HUES6 (cell line): ENCODE data around the gene ZBTB20.

Experiments used
- H3K27ac ChIP-seq: 2 replicates; pipeline ENCODE4 v1.7.0; 2013; ENCODE audit warnings: low read depth, mild to moderate bottlenecking, low read length, inconsistent platforms
- H3K27me3 ChIP-seq: 2 replicates; pipeline ENCODE4 v1.6.1; 2013; ENCODE audit warnings: low read length; ENCODE audit not compliant: control insufficient read depth, insufficient read depth
- H3K36me3 ChIP-seq: 2 replicates; pipeline ENCODE4 v1.6.1; 2013; ENCODE audit warnings: low read length; ENCODE audit not compliant: control insufficient read depth, insufficient read depth
- H3K4me1 ChIP-seq: 2 replicates; pipeline ENCODE4 v1.6.1; 2013; ENCODE audit warnings: low read length; ENCODE audit not compliant: control insufficient read depth, insufficient read depth
- H3K4me3 ChIP-seq: 2 replicates; pipeline ENCODE4 v1.5.1; 2013; ENCODE audit warnings: low read depth, low read length
- H3K9ac ChIP-seq: one replicate; pipeline ENCODE4 v1.6.1; 2013; ENCODE audit warnings: mild to moderate bottlenecking, low read length
- H3K9me3 ChIP-seq: 2 replicates; pipeline ENCODE4 v1.6.1; 2013; ENCODE audit warnings: low read depth, low read length; ENCODE audit not compliant: control insufficient read depth, insufficient read depth

Gene ZBTB20

DNA sequence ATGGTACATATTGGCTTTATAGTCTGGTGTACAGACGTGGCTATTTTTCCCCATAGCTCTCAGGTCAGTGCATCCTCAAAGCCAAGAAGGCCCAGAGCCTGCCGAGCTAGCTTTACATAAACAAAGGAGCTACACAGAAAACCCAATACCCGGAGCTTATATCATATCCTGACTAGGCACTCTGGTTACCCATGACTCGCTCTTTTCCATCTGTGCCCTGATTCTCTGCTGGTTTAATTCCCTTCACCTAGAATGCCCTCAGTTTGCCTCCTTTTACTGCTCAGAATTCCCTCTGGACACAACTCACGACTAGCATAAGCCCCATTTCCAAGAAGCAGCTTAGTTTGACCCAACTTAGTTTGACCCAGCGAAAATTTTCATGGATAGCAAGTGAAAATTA lies 742.5 kb downstream of the ZBTB20 start:
- H3K9ac ChIP-seq: no peak overlapping the region
- peaks cover 10% of the 10 kb centered on the region for H3K4me1 ChIP-seq

DNA sequence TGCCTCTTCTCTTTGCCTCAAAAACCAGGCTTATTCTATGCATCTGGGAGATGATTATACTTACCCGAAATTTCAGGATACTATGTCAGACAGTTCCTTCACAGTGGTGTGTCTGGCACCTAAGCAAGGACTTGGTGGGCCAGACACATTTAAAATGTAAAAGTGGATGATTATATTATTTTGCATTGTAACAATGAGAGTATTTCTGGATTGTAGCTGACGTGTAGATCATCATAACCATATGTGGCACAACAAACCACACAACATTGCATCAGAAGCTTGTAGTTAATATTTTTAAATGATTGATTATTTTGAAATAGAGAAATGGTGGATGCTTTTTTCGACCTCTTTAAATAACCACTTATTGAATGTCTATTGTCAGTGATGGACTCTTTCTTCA lies 744.2 kb downstream of the ZBTB20 start:
- Histone ChIP-seq H3K4me1 (no peaks in the 10 kb centered on the region), H3K36me3 (no peaks in the 10 kb centered on the region), H3K4me3 (no peak overlapping the region), H3K9me3 (no peaks in the 10 kb centered on the region), H3K9ac (no peak overlapping the region), H3K27ac (no peak overlapping the region), H3K27me3 (no peaks in the 10 kb centered on the region)

More for the DNA sequence above, 742.5 kb downstream of the ZBTB20 start:
- Histone ChIP-seq H3K27ac (no peak overlapping the region), H3K36me3 (no peaks in the 10 kb centered on the region), H3K27me3 (no peaks in the 10 kb centered on the region), H3K4me3 (no peak overlapping the region), H3K9me3 (no peaks in the 10 kb centered on the region)

GRCh38 chr3:114401346-114401745 lies 745.7 kb downstream of the ZBTB20 start:
- H3K27me3 ChIP-seq: no peaks in the 10 kb centered on the region
- H3K9me3 ChIP-seq: no peaks in the 10 kb centered on the region
- no peaks in the 10 kb centered on the region for H3K4me1 ChIP-seq
- H3K27ac ChIP-seq: no peak overlapping the region
- H3K4me3 ChIP-seq: no peak overlapping the region
- H3K36me3 ChIP-seq: no peaks in the 10 kb centered on the region
- H3K9ac ChIP-seq: no peak overlapping the region

DNA sequence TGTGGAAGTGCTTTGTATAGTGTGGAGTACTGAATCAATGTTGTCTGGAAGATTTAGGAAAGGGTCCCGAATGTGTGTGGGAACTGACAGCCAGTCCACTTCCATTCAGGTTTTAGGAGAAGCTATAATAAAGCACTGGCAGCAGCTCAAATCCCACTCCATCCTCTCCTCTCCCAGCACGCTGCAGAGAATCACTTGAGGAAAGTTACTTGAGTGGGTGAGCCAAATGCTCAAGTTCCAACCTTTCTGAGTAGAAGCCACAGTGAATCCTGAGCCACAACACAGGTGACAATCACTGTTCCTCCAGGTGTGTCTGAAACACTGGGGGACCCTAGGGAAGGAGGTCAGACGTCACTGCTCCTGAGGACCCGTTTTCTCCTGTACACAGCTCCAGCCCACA lies 746.7 kb downstream of the ZBTB20 start:
- no peaks in the 10 kb centered on the region for H3K9me3 ChIP-seq
- no peak overlapping the region for H3K27ac ChIP-seq
- H3K27me3 ChIP-seq: no peaks in the 10 kb centered on the region
- no peak overlapping the region for H3K9ac ChIP-seq
- no peak overlapping the region for H3K4me3 ChIP-seq
- H3K36me3 ChIP-seq: no peaks in the 10 kb centered on the region
- H3K4me1 ChIP-seq: no peaks in the 10 kb centered on the region

- Histone ChIP-seq H3K4me1 (no peaks in the 10 kb centered on the region), H3K27me3 (no peaks in the 10 kb centered on the region), H3K9me3 (no peaks in the 10 kb centered on the region), H3K36me3 (no peaks in the 10 kb centered on the region), H3K4me3 (no peak overlapping the region), H3K27ac (no peak overlapping the region), H3K9ac (no peak overlapping the region)
Measured at GRCh38 chr3:114394551-114394950, 752.5 kb downstream of the ZBTB20 start.

DNA sequence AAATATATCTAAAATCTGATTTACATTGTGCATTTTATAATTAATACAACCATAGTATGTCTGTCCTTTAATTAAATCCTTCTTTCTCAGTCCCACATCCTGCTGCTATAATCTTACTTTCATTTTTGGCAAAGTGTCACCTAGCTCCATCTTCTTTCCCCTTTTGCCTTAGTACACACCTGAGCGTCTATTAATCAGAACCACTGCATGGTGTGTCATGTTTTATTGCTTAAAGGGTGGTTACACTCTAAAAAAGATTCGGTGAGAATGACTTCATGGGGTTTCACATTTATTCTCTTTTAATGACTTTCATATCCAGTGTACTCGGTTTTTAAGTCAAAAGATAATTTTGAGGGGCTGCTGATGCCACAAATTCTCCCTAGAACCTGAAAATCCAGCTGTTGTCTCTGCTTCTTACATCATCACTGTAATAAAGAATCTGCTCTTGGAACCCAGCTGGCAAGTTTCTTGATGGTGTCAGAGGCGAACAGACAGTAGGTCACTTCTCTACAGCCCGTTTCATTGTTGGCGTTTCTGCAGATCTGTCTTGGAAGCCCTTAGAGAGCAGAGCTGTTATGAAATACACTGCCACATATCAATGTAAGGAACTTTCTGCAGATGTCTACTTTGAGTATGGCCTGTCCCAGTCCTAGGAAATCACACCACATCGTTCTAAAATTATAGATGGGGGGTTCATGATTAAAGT lies 753.6 kb downstream of the ZBTB20 start:
- Histone ChIP-seq H3K9me3 (no peaks in the 10 kb centered on the region), H3K36me3 (no peaks in the 10 kb centered on the region), H3K4me1 (no peaks in the 10 kb centered on the region), H3K4me3 (no peak overlapping the region), H3K9ac (no peak overlapping the region), H3K27me3 (no peaks in the 10 kb centered on the region), H3K27ac (no peak overlapping the region)

- Histone ChIP-seq H3K9ac (no peak overlapping the region), H3K9me3 (no peaks in the 10 kb centered on the region), H3K4me3 (no peak overlapping the region), H3K36me3 (no peaks in the 10 kb centered on the region), H3K4me1 (no peaks in the 10 kb centered on the region), H3K27ac (no peak overlapping the region), H3K27me3 (no peaks in the 10 kb centered on the region)
Measured at GRCh38 chr3:114392831-114393230, 754.3 kb downstream of the ZBTB20 start.

DNA sequence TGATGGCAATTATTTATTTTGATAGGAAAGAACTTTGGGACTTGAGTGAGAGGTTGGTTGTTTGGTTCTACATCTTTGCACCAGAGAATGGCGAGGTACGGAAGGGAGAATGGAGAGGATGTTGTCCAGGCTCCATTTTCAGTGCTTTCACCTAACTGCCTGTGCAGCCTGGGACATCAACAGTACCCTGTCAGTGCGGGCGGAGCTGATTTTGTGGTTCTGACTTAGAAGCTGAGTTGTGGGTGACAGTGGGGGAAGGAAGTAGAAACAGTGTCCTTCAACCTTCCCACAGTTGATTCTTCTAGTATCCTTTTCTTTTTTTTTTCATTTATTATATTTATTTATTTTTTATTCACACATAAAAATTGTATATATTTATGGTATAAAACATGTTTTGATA lies 757.9 kb downstream of the ZBTB20 start:
- no peak overlapping the region for H3K4me3 ChIP-seq
- no peaks in the 10 kb centered on the region for H3K27me3 ChIP-seq
- H3K9me3 ChIP-seq: no peaks in the 10 kb centered on the region
- no peak overlapping the region for H3K9ac ChIP-seq
- H3K27ac ChIP-seq: no peak overlapping the region
- no peaks in the 10 kb centered on the region for H3K36me3 ChIP-seq
- peaks cover 5% of the 10 kb centered on the region; the same call in 1 of the 2 replicates for H3K4me1 ChIP-seq

DNA sequence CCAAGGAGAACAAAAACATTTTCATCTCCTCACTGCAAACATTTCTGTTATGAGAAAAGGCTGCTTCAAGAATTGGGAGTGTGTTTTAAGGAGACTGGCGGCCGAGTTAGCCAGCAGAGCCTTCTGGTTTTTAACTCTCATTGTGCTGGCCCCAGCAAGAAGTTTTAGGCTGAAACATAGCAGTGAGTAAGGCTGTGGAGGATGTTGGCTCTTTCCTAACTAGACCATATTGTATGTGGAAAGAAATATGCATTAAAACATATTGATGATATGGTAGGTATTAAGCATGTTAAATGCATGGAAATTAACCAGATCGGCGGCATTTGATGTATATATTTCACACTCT lies 762.6 kb downstream of the ZBTB20 start:
- Histone ChIP-seq H3K27ac (no peak overlapping the region), H3K27me3 (no peaks in the 10 kb centered on the region), H3K36me3 (no peaks in the 10 kb centered on the region), H3K9me3 (no peaks in the 10 kb centered on the region), H3K9ac (no peak overlapping the region), H3K4me1 (peaks cover 9% of the 10 kb centered on the region), H3K4me3 (no peak overlapping the region)

DNA sequence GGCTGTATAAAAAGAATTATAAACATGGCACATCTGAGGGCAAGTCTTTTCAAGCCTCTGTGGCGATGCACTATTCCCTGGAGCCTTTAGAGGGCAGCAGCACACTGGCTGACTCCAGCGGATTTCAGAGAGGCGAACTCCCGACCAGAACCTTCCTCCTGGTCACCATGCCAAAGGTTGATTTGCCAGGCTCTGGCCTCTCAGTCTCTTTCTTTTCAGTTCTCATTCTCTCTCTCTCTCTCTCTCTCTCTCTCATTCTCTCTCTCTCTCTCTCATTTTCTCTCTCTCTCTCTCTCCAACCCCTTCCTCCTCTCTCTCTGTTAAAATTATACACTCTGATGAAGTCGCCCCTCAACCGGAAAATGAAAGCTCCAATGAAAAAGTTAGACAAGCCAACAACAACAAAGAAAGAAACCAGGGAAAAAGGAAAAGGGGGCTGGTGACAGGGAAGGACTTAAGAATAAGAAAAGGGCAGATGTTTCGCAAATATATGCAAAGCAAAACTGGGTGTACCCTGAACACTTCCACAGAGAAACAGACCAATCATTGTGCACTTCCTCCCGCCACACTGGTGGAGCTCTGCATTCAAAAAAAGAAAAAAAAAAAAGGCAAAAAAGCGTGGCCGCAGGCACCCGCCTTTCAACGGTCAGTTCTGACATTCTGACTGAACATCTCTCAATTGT lies 763.1 kb downstream of the ZBTB20 start:
- H3K27ac ChIP-seq: no peak overlapping the region
- H3K9me3 ChIP-seq: no peaks in the 10 kb centered on the region
- H3K4me1 ChIP-seq: peaks cover 9% of the 10 kb centered on the region
- no peaks in the 10 kb centered on the region for H3K27me3 ChIP-seq
- H3K4me3 ChIP-seq: no peak overlapping the region
- H3K9ac ChIP-seq: no peak overlapping the region
- H3K36me3 ChIP-seq: no peaks in the 10 kb centered on the region

DNA sequence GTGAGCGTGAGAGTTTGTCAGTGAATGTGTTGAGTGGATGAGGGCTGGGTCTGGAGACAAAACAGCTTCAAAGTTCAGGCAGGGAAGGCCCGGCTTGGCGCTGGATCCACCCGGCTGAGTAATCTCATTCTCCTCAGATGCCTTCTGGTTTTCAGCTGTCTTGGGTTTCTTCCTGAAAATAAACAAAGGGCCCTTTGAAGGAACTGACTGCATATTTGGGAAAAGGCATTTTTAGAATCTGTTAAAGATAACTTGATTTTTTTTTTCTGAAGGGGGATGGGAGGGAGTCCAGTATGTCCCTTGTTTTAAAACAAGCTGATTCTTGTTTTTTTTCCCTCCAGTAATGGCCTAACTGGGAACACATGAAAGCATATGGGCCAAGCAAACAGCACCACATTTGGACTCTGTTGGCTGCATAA lies 766.8 kb downstream of the ZBTB20 start:
- no peak overlapping the region for H3K9ac ChIP-seq

More for the DNA sequence above, 766.8 kb downstream of the ZBTB20 start:
- H3K9me3 ChIP-seq: no peaks in the 10 kb centered on the region
- no peak overlapping the region for H3K4me3 ChIP-seq
- H3K4me1 ChIP-seq: peaks cover 16% of the 10 kb centered on the region
- no peaks in the 10 kb centered on the region for H3K36me3 ChIP-seq
- no peaks in the 10 kb centered on the region for H3K27me3 ChIP-seq
- H3K27ac ChIP-seq: no peak overlapping the region
